Peyer's patch (tissue), 4 donors: ENCODE results near the gene AGBL5.

Experiments
- CTCF ChIP-seq, 6 experiments: fragments of 450-650 bp in 4 of 6; fragments of 200-600 bp in 2 of 6; sonication (generic) in 1 of 6; IDR thresholded peaks; one replicate each; pipeline ENCODE4 v1.5.1; 2017 to 2019; ENCODE audit warnings: antibody characterized with exemption in 6 of 6, mild to moderate bottlenecking in 3 of 6, moderate library complexity in 1 of 6
- POLR2A ChIP-seq, 2 donors: fragments of 450-650 bp; IDR thresholded peaks; one replicate each; pipeline ENCODE4 v1.5.1; 2017; ENCODE audit warnings: antibody characterized with exemption in 2 of 2, mild to moderate bottlenecking in 2 of 2, moderate library complexity in 2 of 2

DNA sequence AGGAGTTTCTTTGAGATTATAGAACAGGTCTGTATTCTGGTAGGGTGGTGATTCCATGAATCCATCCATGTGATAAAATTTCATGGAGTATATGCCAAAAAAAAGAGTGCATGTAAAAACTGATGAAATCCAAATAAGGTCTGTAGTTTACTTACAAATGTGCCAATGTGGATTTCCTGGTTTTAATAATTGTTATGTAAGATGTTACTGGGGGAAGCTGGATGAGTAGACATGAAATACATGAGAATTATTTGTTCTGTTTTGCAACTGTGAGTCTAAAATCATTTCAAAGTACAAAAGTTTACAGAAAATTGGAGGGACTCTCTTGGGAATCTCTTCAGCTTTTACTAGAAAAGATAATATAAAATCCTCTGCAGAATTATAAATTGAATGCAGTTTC, 42.4 kb upstream of the AGBL5 start:
- TF ChIP-seq CTCF (IDR thresholded peaks at IDR 0.05) (no peak), POLR2A (IDR thresholded peaks at IDR 0.05) (no peak)
